Measurements from ENCODE around the gene C3orf20. TPM values are rescaled to one million over a fixed set of nuclear protein-coding genes. Genes with fewer than 3 reads are reported as not detected.

Gene C3orf20
- total and polyA plus RNA-seq, 2 experiments from 2014 or later, result not detected

DNA sequence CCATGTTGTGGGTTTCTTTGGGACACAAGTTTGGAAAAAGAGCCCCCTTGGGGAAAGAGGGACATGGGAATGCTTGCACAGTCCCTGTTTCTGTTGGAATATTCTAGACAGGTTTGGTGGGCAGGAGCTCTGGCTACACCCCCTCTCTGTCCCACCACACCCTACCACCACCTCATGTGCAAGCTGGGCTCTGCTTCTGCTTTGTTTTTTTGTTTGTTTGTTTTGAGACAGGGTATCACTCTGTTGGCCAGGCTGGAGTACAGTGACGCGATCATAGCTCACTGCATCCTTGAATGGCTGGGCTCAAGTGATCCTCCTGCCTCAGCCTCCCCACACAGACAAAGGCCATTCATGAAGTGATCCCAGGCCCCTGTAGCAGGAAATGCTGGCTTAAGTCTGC, 86.9 kb downstream of the C3orf20 start:
- peaks cover 6% of the 10 kb centered on the region for H3K27me3 Mint-ChIP-seq (ENCODE audit: insufficient read depth, low read depth, poor library complexity)
- Histone ChIP-seq H3K27me3 (ENCODE audit: insufficient read depth) (no peaks in the 10 kb centered on the region), H3K4me3 (no peak overlapping the region), H3K4me1 (ENCODE audit: insufficient read depth) (no peaks in the 10 kb centered on the region), H3K9me2 (ENCODE audit: insufficient read depth) (no peaks in the 10 kb centered on the region), H3K79me2 (replicated peaks; ENCODE audit: insufficient read depth) (no peaks in the 10 kb centered on the region), H2AFZ (peak overlapping the region; percentile 72; the same call in 1 of the 2 replicates), H4K20me1 (replicated peaks; ENCODE audit: insufficient read depth) (no peaks in the 10 kb centered on the region), H3K4me2 (no peak overlapping the region), H3K36me3 (ENCODE audit: insufficient read depth) (no peaks in the 10 kb centered on the region), H3K27ac (ENCODE audit: low read depth) (no peak overlapping the region), H3F3A (replicated peaks; ENCODE audit: low read depth) (no peaks in the 10 kb centered on the region)
- H3K36me3 Mint-ChIP-seq (ENCODE audit: low read depth), result no peaks in the 10 kb centered on the region
- peaks cover 4% of the 10 kb centered on the region; the same call in 2 of the 3 replicates for H3K4me1 Mint-ChIP-seq
- ATAC-seq (no peak), DNase-seq (ENCODE audit: low spot score) (no peak)
- H3K27ac Mint-ChIP-seq, result no peak overlapping the region
- no peak overlapping the region for H3K4me3 Mint-ChIP-seq
- TF ChIP-seq, protein P1, sequence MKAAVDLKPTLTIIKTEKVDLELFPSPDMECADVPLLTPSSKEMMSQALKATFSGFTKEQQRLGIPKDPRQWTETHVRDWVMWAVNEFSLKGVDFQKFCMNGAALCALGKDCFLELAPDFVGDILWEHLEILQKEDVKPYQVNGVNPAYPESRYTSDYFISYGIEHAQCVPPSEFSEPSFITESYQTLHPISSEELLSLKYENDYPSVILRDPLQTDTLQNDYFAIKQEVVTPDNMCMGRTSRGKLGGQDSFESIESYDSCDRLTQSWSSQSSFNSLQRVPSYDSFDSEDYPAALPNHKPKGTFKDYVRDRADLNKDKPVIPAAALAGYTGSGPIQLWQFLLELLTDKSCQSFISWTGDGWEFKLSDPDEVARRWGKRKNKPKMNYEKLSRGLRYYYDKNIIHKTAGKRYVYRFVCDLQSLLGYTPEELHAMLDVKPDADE (IDR thresholded peaks at IDR 0.05), result no peak
- TF ChIP-seq, protein P2, sequence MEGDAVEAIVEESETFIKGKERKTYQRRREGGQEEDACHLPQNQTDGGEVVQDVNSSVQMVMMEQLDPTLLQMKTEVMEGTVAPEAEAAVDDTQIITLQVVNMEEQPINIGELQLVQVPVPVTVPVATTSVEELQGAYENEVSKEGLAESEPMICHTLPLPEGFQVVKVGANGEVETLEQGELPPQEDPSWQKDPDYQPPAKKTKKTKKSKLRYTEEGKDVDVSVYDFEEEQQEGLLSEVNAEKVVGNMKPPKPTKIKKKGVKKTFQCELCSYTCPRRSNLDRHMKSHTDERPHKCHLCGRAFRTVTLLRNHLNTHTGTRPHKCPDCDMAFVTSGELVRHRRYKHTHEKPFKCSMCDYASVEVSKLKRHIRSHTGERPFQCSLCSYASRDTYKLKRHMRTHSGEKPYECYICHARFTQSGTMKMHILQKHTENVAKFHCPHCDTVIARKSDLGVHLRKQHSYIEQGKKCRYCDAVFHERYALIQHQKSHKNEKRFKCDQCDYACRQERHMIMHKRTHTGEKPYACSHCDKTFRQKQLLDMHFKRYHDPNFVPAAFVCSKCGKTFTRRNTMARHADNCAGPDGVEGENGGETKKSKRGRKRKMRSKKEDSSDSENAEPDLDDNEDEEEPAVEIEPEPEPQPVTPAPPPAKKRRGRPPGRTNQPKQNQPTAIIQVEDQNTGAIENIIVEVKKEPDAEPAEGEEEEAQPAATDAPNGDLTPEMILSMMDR (conservative IDR thresholded peaks at IDR 0.05; ENCODE audit: low read depth in 2 of 2), result no peak
- H3K9me3 Mint-ChIP-seq, result no peaks in the 10 kb centered on the region

DNA sequence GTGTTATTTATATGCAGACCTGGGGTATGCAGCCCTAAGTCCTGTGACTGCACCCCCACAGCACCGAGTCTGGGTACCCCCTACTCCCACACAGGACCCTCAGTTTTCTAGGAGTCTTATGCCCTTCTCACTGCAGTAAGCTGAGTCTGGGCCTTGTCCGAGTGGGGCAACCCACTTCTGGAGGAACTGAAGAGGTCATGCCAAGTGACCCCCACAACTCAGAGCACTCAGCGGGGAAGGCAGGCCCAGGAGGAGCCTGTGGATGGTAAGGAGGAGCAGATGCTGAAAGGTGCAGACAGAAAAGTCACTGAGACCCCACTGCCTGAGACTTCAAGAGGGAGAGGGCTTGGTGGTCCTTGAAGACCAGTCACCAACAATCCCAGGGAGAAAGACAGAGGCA, 87.8 kb downstream of the C3orf20 start:
- Mint-ChIP-seq H3K27me3 (ENCODE audit: insufficient read depth, low read depth, poor library complexity) (peaks cover 6% of the 10 kb centered on the region), H3K36me3 (ENCODE audit: low read depth) (no peaks in the 10 kb centered on the region), H3K27ac (no peak overlapping the region), H3K4me1 (peaks cover 4% of the 10 kb centered on the region; the same call in 2 of the 3 replicates), H3K9me3 (no peaks in the 10 kb centered on the region), H3K4me3 (no peak overlapping the region)
- Histone ChIP-seq H3F3A (replicated peaks; ENCODE audit: low read depth) (no peaks in the 10 kb centered on the region), H3K4me3 (no peak overlapping the region), H3K36me3 (ENCODE audit: insufficient read depth) (no peaks in the 10 kb centered on the region), H3K4me1 (ENCODE audit: insufficient read depth) (no peaks in the 10 kb centered on the region), H3K27me3 (ENCODE audit: insufficient read depth) (no peaks in the 10 kb centered on the region), H3K27ac (ENCODE audit: low read depth) (no peak overlapping the region), H3K4me2 (no peak overlapping the region), H3K79me2 (replicated peaks; ENCODE audit: insufficient read depth) (no peaks in the 10 kb centered on the region), H2AFZ (no peak overlapping the region), H4K20me1 (replicated peaks; ENCODE audit: insufficient read depth) (no peaks in the 10 kb centered on the region), H3K9me2 (ENCODE audit: insufficient read depth) (no peaks in the 10 kb centered on the region)
- DNase-seq (ENCODE audit: low spot score), result no peak
- no peak for ATAC-seq
- TF ChIP-seq NANOG (IDR thresholded peaks at IDR 0.05; ENCODE audit: borderline replicate concordance) (no peak), STAT1 (IDR thresholded peaks at IDR 0.05; ENCODE audit: unreplicated experiment) (no peak), EZH2phosphoT487 (IDR thresholded peaks at IDR 0.05; ENCODE audit: unreplicated experiment) (no peak), ZNF331 (CRISPR knock-in tag; IDR thresholded peaks at IDR 0.05; ENCODE audit: low read depth) (no peak), CREB1 (CRISPR knock-in tag; IDR thresholded peaks at IDR 0.05; ENCODE audit: low read depth) (no peak), POLR2AphosphoS5 (IDR thresholded peaks at IDR 0.05; ENCODE audit: low read depth) (no peak)
- TF ChIP-seq, protein P3, sequence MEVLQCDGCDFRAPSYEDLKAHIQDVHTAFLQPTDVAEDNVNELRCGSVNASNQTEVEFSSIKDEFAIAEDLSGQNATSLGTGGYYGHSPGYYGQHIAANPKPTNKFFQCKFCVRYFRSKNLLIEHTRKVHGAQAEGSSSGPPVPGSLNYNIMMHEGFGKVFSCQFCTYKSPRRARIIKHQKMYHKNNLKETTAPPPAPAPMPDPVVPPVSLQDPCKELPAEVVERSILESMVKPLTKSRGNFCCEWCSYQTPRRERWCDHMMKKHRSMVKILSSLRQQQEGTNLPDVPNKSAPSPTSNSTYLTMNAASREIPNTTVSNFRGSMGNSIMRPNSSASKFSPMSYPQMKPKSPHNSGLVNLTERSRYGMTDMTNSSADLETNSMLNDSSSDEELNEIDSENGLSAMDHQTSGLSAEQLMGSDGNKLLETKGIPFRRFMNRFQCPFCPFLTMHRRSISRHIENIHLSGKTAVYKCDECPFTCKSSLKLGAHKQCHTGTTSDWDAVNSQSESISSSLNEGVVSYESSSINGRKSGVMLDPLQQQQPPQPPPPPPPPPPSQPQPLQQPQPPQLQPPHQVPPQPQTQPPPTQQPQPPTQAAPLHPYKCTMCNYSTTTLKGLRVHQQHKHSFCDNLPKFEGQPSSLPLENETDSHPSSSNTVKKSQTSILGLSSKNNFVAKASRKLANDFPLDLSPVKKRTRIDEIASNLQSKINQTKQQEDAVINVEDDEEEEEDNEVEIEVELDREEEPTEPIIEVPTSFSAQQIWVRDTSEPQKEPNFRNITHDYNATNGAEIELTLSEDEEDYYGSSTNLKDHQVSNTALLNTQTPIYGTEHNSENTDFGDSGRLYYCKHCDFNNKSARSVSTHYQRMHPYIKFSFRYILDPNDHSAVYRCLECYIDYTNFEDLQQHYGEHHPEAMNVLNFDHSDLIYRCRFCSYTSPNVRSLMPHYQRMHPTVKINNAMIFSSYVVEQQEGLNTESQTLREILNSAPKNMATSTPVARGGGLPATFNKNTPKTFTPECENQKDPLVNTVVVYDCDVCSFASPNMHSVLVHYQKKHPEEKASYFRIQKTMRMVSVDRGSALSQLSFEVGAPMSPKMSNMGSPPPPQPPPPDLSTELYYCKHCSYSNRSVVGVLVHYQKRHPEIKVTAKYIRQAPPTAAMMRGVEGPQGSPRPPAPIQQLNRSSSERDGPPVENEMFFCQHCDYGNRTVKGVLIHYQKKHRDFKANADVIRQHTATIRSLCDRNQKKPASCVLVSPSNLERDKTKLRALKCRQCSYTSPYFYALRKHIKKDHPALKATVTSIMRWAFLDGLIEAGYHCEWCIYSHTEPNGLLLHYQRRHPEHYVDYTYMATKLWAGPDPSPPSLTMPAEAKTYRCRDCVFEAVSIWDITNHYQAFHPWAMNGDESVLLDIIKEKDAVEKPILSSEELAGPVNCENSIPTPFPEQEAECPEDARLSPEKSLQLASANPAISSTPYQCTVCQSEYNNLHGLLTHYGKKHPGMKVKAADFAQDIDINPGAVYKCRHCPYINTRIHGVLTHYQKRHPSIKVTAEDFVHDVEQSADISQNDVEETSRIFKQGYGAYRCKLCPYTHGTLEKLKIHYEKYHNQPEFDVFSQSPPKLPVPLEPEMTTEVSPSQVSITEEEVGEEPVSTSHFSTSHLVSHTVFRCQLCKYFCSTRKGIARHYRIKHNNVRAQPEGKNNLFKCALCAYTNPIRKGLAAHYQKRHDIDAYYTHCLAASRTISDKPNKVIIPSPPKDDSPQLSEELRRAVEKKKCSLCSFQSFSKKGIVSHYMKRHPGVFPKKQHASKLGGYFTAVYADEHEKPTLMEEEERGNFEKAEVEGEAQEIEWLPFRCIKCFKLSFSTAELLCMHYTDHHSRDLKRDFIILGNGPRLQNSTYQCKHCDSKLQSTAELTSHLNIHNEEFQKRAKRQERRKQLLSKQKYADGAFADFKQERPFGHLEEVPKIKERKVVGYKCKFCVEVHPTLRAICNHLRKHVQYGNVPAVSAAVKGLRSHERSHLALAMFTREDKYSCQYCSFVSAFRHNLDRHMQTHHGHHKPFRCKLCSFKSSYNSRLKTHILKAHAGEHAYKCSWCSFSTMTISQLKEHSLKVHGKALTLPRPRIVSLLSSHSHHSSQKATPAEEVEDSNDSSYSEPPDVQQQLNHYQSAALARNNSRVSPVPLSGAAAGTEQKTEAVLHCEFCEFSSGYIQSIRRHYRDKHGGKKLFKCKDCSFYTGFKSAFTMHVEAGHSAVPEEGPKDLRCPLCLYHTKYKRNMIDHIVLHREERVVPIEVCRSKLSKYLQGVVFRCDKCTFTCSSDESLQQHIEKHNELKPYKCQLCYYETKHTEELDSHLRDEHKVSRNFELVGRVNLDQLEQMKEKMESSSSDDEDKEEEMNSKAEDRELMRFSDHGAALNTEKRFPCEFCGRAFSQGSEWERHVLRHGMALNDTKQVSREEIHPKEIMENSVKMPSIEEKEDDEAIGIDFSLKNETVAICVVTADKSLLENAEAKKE (CRISPR knock-in tag; IDR thresholded peaks at IDR 0.05), result no peak
- TF ChIP-seq, protein P1 (IDR thresholded peaks at IDR 0.05), result no peak
- TF ChIP-seq, protein P2 (conservative IDR thresholded peaks at IDR 0.05; ENCODE audit: low read depth in 2 of 2), result no peak
